Measurements from ENCODE around the gene DOCK3. TPM values are rescaled to one million over a fixed set of nuclear protein-coding genes. Genes with fewer than 3 reads are reported as not detected.

Gene DOCK3
- total and polyA plus RNA-seq, 10 of the 15 experiments (the other 5 are each of a cell fraction or from before 2014, with no cell fraction given) = 0.02 to 0.52 (median 0.04) TPM; not detected in 5

- TF ChIP-seq EZH2 (IDR thresholded peaks at IDR 0.05; ENCODE audit: borderline replicate concordance, control insufficient read depth, low read depth, low read length) (no peak), ZBTB40 (IDR thresholded peaks at IDR 0.05; ENCODE audit: borderline replicate concordance) (no peak), HDAC2 (IDR thresholded peaks at IDR 0.05) (no peak), BHLHE40 (IDR thresholded peaks at IDR 0.05; ENCODE audit: borderline replicate concordance in 1 of 2, low read depth in 2 of 2, low read length in 1 of 2) (no peak), RCOR1 (conservative IDR thresholded peaks at IDR 0.05; ENCODE audit: low read depth, low read length) (no peak), SREBF1 (IDR thresholded peaks at IDR 0.05; ENCODE audit: low read length) (no peak), PML (IDR thresholded peaks at IDR 0.05; ENCODE audit: low read length) (no peak), RELA (IDR thresholded peaks at IDR 0.05; ENCODE audit: borderline replicate concordance, partially characterized antibody) (no peak), ATF2 (IDR thresholded peaks at IDR 0.05; ENCODE audit: low read length) (no peak), RBBP5 (conservative IDR thresholded peaks at IDR 0.05) (no peak)
Measured at GRCh38 chr3:51122944-51123343, 448.2 kb downstream of the DOCK3 start (continued).
